GM18511 (cell line): ENCODE results near the gene RAB8A.
A peak's percentile ranks its signal among the peaks of the same experiment; 100 is the strongest.

Experiments used
- ATAC-seq: cut with Tn5 transposase; IDR thresholded peaks from one replicate; pipeline ENCODE4 v1.9.1; 2021; ENCODE audit warnings: mild to moderate bottlenecking, moderate library complexity; ENCODE audit not compliant: unreplicated experiment

The RAB8A gene

GRCh38 chr19:16111160-16111908, at the start of gene RAB8A:
Gene RAB8A, plus strand, starts transcription at chr19:16111889. Its CDS starts 13 bp downstream, at chr19:16111902.
- ATAC-seq, result peak; percentile 94

- no peak for ATAC-seq
Observed at GRCh38 chr19:16061943-16062342, 49.7 kb upstream of the RAB8A start.

GRCh38 chr19:16062789-16063188, 48.9 kb upstream of the RAB8A start:
- no peak for ATAC-seq

- no peak for ATAC-seq
Observed at GRCh38 chr19:16064209-16064889, 47.3 kb upstream of the RAB8A start.

- ATAC-seq, result no peak
Observed at GRCh38 chr19:16066611-16067104, 45.0 kb upstream of the RAB8A start.

GRCh38 chr19:16067205-16067938, 44.3 kb upstream of the RAB8A start:
- no peak for ATAC-seq

- ATAC-seq, result no peak
Observed at GRCh38 chr19:16068696-16069259, 42.9 kb upstream of the RAB8A start.

- peak; percentile 11 for ATAC-seq
Observed at GRCh38 chr19:16069813-16070365, 41.8 kb upstream of the RAB8A start.

GRCh38 chr19:16070366-16070990, 41.2 kb upstream of the RAB8A start:
- peak; percentile 61 for ATAC-seq

- no peak for ATAC-seq
Observed at GRCh38 chr19:16071072-16071691, 40.5 kb upstream of the RAB8A start.

- no peak for ATAC-seq
Observed at GRCh38 chr19:16073481-16073880, 38.2 kb upstream of the RAB8A start.

- no peak for ATAC-seq
Observed at GRCh38 chr19:16073988-16074387, 37.7 kb upstream of the RAB8A start.

- ATAC-seq, result no peak
Observed at GRCh38 chr19:16074488-16075365, 37.0 kb upstream of the RAB8A start.

GRCh38 chr19:16075430-16076153, 36.1 kb upstream of the RAB8A start:
- peak; percentile 3 for ATAC-seq

GRCh38 chr19:16076154-16076957, 35.3 kb upstream of the RAB8A start, which contains the start of gene TPM4:
Gene TPM4, plus strand, starts transcription at chr19:16076495. Its CDS starts 71 bp downstream, at chr19:16076566.
- ATAC-seq, result peak; percentile 68

- ATAC-seq, result no peak
Observed at GRCh38 chr19:16076958-16077611, 34.6 kb upstream of the RAB8A start.
